RWPE1 (cell line): ENCODE data around the gene F10.

Source experiments
- CTCF ChIA-PET: fragments of 350-600 bp; sonication (Branson Sonifier 250); formaldehyde crosslinking; extraction: SDS; loops from one replicate; lab custom pipeline; 2021; lab: Yijun Ruan, JAX
- POLR2A ChIA-PET: fragments of 400-600 bp; formaldehyde crosslinking; extraction: SDS; loops from one replicate; lab custom pipeline; 2020; ENCODE audit warnings: antibody characterized with exemption; ENCODE audit not compliant: low non-redundant PET; lab: Yijun Ruan, JAX
- DNase-seq: peaks from one replicate; pipeline ENCODE4 v3.0.0; 2012; ENCODE audit warnings: low spot score
- H3K27ac ChIP-seq: fragments of 450-650 bp; 2 replicates; pipeline ENCODE4 v1.5.1; 2017
- TF ChIP-seq, protein P1 (sequence below): fragments of 450-650 bp; conservative IDR thresholded peaks from 2 replicates; pipeline ENCODE4 v1.5.1; 2017; ENCODE audit warnings: low read depth, mild to moderate bottlenecking

Gene F10

DNA sequence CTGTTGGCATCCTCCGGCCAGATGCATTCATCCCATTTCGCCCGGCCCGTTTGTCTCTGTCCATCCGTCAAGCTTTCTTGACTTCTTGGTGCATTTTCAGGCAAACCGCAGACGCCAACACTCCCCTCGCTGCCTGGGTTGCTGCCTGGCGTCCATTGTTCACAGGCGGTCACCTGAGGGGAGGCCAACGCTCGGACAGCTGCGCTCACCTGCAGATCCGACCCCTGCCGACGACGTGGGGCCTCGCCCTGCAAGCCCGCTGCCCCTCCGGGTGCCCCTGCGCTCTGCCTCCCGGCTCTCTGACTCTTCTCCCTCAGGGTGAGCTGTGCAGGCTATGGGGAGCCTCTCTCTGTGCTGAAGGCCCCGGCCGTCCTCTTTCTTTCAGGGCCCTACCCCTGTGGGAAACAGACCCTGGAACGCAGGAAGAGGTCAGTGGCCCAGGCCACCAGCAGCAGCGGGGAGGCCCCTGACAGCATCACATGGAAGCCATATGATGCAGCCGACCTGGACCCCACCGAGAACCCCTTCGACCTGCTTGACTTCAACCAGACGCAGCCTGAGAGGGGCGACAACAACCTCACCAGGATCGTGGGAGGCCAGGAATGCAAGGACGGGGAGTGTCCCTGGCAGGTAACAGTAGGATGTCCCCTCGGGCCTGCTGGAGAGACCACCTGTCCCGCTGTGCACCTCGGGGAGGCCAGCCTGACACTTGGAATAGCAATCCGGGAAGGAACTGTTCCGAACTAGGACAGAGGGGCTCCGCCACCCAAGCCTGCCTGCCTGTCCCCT is 21.1 kb downstream of the F10 start:
- CTCF ChIA-PET = interaction anchor here (0.6 kb wide), 1 partner anchor 251 kb away, joined by 4 read pairs; no protein-coding TSS in a partner anchor
- H3K27ac ChIP-seq = no peak overlapping the region
- no peak for DNase-seq
- TF ChIP-seq, protein P1, sequence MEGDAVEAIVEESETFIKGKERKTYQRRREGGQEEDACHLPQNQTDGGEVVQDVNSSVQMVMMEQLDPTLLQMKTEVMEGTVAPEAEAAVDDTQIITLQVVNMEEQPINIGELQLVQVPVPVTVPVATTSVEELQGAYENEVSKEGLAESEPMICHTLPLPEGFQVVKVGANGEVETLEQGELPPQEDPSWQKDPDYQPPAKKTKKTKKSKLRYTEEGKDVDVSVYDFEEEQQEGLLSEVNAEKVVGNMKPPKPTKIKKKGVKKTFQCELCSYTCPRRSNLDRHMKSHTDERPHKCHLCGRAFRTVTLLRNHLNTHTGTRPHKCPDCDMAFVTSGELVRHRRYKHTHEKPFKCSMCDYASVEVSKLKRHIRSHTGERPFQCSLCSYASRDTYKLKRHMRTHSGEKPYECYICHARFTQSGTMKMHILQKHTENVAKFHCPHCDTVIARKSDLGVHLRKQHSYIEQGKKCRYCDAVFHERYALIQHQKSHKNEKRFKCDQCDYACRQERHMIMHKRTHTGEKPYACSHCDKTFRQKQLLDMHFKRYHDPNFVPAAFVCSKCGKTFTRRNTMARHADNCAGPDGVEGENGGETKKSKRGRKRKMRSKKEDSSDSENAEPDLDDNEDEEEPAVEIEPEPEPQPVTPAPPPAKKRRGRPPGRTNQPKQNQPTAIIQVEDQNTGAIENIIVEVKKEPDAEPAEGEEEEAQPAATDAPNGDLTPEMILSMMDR = no peak
- POLR2A ChIA-PET = no interaction called here

DNA sequence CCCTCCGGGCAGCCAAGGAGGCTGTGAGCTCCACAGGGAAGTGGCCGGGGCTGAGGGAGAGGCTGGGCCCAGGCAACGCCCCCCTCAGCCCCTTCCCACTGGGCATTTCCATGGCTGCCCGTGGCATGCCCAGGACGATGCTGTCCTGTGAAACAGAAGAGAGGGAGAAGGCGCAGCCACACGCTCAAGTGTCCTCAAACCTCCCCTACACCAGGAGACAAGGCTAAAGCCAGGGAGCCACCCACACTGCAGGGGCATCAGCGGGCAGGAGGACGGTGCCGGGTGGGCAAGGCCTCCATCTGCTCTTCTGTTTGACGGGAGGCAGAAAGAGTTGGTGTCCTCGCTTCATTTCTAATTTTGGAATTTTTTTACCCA is 21.6 kb downstream of the F10 start:
- TF ChIP-seq, protein P1 = no peak
- CTCF ChIA-PET = no interaction called here
- POLR2A ChIA-PET = no interaction called here
- DNase-seq = no peak
- no peak overlapping the region for H3K27ac ChIP-seq

DNA sequence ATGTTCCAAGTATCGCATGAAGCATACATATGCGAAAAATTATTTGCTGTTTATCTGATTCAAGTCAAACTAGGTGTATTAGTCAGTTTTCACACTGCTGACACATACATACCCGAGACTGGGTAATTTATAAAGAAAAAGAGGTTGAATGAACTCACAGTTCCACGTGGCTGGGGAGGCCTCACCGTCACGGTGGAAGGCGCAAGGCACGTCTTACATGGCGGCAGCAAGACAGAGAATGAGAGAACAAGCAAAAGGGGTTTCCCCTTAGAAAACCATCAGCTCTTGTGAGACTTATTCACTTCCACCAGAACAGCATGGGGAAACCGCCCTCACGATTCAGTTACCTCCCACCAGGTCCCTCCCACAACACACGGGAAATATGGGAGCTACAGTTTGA is 22.9 kb downstream of the F10 start:
- no peak overlapping the region for H3K27ac ChIP-seq
- CTCF ChIA-PET = no interaction called here
- TF ChIP-seq, protein P1 = no peak
- POLR2A ChIA-PET = no interaction called here
- no peak for DNase-seq

DNA sequence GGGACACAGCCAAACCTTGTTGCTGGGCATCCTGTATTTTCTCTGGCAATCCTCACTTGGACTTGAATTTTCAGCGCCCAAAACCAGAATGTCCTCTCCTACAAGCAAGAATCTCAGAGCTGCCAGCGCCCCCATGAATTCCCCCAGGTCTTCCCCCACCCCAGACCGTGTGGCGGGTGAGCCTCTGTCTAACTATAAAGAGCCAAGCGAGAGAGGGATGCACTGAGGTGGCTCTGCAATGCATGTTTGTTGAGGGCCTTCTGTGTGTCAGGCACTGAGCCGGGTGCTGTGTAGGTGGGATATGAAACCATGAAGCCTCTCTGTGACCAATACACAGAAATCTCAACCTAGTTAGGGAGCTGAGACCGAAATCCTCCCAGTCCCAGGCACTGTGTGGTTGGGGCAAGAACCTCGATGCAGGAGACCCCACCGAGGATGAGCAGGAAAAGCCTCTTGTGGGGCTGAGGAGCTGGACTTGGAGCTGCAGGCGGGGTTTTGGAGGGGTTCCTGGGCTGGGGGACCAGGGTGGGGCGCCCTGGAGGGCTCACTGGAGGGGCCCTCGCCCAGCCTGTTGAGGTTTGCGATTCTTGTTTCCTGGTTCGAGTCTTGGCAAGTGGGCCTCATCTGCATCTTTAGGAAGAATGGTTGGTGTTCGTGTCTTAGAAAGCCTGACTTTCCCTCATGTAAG is 23.5 kb downstream of the F10 start:
- POLR2A ChIA-PET = no interaction called here
- no peak for DNase-seq
- TF ChIP-seq, protein P1 = no peak
- H3K27ac ChIP-seq = no peak overlapping the region
- CTCF ChIA-PET = no interaction called here

DNA sequence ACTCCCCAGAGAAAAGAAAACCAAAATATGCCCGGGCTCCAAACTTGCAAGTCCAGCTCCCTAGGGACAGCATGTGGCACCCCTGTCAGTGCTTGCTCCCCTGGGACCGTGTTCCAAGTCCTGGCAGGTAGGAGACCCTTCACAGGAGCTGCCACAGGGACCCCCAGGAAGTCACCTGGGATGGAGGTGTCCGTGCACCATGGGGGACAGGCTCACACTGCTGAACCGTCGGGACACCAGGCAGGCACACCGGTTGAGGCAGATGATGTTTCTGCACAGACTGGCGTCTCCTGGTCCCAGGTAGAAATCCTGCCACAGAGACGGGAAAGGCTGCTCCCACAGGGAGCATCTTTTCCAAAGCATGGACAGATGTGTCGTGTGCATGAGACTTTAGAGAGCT is 24.2 kb downstream of the F10 start:
- CTCF ChIA-PET = no interaction called here
- no peak overlapping the region for H3K27ac ChIP-seq
- POLR2A ChIA-PET = no interaction called here
- TF ChIP-seq, protein P1 = no peak
- no peak for DNase-seq

DNA sequence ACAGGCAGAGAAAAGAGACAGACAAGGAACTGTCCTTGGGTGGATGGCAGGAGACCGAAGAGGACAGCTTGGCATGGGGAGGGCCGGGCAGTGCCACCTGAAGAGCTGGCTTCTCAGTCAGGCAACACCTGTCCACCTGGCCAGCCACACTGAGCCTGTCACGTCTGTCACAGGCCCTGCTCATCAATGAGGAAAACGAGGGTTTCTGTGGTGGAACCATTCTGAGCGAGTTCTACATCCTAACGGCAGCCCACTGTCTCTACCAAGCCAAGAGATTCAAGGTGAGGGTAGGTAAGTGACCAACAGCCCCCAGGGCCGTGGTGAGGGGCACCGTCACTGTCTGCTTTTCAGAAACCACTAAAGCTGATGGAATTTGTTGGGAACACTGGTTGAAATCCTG is 24.6 kb downstream of the F10 start:
- POLR2A ChIA-PET = no interaction called here
- no peak for DNase-seq
- CTCF ChIA-PET = no interaction called here

More for the DNA sequence above, 24.6 kb downstream of the F10 start:
- TF ChIP-seq, protein P1 = no peak
- H3K27ac ChIP-seq = no peak overlapping the region
